ENCODE measurements around the gene PIAS4.

Gene PIAS4

GRCh38 chr19:4060621-4061177, 53.2 kb downstream of the PIAS4 start:
- no peak for DNase-seq

GRCh38 chr19:4061178-4061682, 53.7 kb downstream of the PIAS4 start:
- no peak for DNase-seq

DNA sequence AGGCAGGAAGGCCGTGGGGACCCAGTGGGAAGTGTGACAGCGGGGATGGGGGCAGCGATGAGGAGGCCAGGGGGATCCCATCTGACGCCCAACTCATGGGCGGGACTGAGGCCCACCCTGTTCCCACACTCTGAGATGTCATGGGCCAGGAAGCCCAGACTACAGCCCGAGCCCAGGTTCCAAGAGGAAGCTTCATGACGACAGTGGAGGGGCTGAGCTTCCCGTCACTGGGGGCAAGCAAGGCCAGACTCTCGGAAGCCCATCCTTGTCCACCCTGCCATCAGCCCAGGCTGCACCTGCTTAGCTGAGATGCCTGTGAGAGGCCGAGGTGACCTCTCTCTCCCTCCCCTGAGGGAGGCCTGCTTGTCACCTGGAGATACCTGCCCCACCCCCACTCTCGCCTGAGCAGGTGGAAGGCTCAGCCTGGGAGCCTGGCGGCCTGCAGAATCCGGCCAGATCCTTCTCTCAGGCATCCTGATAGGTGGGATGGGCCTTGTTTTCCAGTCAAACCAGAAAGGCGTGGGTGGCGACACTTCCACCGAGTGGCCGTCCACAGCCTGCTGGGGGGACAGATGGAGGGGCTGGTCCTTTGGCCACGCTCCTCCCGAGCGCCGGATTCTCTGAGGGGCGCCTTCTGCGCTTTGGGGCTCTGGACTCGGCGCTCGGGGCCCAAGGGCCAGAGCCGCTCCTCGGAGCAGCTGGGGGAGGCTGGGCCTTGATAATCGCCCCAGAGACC, 54.3 kb downstream of the PIAS4 start:
- no peak for DNase-seq

DNA sequence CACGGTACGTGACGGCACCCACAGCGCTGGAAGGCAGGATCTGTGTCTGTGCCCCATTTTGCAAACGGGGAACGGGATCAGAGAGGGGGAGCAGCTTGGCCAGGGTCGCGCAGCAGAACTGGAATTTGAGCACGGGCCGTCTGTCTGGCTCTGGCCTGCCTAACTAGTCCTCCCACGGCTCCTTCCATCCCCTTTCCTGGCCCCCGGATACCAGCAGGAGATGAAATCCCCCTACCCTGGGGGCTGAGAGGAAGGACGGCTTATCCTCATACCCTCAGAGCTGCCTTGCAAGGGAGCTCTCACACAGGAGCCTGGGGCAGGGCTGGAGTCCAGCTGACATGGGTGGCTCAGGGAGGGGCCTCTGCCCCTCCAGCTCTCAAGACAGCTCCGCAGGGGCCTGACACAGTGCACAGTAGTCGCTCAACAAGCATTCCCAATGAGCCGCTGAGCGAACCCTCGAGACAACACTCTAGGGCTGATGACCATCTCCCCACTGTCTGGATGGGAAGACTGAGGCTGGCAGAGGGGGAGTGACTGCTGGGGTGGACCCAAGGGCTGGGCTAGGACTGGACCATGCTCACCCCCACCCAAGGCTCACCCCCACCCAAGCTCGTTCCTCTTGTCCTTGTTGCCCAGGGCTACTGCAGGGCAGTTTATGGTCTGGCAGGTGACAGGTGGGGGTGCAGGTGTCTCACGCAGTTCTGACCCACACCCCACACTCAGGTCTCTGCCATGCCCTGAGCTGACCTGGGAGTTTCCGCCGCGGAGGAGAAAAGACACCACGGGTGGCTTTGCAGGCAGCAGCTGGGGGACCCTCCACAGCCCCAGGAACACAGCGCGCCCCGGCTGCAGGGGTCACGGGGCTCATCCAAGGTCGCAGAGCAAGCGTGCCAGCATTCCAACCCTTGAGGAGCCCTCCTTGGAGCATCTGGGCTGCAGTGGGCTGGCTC, 55.2 kb downstream of the PIAS4 start:
- no peak for DNase-seq

- no peak for DNase-seq
Observed at GRCh38 chr19:4063369-4064148, 56.0 kb downstream of the PIAS4 start.

- DNase-seq: no peak
Observed at GRCh38 chr19:4064149-4064495, 56.6 kb downstream of the PIAS4 start.

- DNase-seq: peak; percentile 36
Observed at GRCh38 chr19:4064496-4065260, 57.1 kb downstream of the PIAS4 start.

DNA sequence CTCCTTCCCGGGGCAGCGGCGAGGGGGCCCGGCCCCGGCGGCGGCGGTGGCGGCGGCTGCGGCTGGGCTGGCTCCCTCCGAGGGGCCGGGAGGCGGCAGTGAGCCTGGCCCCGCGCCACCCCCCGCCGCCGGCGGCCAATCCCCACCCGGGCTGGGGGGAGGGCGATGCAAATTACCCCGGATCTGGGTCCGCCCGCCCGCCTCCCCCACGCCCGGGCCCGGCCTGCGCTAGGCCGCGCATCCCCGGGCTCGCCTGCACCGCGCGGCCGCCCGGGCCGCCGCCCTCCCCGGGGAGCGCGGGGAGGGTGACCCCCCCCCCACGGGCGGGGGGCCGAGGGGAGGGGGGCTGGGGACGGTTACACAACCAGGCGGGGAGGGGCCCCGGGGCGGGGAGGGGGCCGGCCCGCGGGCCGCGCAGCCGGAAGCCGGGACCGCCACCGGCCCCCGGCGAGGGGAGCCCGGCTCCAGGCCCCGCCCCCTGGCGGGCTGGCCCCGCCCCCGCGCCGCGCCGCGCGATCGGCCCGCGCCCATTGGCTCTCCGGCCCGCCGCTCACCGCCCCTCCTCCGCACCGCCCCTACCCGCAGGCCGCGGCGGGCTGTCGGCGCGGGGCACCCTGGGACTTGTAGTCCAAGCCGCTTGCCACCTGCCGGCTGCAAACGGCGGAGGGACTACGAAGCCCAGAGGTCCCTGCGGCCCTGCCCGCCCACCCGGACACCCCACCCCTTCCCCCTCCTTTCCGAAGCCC, 58.1 kb downstream of the PIAS4 start:
- peak; percentile 98 for DNase-seq

- DNase-seq: no peak
Observed at GRCh38 chr19:4066176-4066606, 58.7 kb downstream of the PIAS4 start.

DNA sequence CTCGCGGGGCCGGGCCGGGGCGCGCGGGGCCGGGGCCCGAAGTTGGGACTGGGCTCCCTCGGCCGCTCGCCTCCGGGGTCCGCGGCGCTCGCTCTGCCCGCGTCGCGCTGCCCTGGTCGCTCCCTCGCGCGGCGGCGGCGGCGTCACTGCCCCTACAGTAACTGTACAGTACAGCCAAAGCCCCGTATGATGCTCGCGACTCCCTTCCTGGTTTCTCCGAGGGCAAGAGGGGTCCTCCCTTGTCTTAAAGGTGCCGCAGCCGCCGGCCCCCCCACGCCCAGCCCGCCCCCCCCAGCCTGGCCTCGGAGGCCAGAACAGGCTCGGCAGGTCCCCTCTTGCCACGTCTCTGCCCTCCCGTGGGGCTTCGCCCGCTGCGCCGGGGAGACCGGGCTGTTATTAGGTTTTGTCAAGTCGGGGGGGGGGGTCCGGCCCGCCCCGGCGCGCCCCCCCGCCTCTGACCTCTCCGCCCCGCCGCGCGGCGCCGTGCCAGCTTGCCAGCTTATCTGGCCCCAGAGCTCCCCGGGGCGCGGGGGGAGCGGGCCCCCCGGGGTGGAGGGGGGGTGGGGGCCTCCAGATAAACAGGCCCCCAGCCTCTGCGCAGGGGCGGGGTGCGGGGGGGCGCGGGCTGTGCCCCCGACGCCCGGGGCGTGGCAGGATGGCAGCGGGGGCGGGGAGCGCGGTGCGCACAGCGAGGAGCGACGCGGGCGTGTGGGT, 59.3 kb downstream of the PIAS4 start, which contains the start of gene ZBTB7A:
ZBTB7A (minus strand) TSS at position 218 of the 714 bp plus-strand sequence. CDS start 11,667 bp downstream, outside the sequence.
- peak; percentile 73 for DNase-seq

DNA sequence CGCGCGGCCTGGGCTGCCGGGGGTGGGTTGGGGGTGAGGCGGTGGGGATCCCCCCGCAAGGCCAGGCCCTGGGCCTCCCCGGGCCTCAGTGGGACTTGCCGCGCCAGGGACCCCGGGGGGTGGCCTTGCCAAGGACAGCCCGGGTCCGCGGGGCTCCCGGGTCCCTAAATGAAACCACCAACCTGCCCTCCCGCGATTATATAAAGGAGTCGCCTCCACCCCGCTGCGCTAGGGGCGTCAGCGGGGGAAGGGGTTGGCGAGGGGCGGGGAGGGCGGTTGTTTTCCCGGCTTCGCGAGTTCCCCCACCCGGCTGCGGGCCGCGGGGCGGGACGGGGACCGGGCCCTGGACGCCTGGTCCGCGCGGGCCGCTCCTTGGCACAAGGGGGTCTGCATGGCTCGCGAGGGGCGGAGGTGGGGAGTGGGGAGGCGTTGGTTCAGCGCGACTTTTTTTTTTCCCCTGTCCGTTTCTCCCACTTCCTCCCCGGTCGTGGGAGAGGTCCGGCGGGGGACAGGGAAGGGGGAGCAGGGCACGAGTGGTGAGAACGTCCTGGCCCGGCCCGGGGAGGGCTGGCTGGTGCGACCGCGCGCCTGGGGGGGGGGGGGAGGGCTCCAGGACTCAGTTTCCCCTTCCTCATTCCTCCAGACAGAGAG, 60.0 kb downstream of the PIAS4 start:
- no peak for DNase-seq

- DNase-seq: no peak
Observed at GRCh38 chr19:4068047-4068966, 60.8 kb downstream of the PIAS4 start.

DNA sequence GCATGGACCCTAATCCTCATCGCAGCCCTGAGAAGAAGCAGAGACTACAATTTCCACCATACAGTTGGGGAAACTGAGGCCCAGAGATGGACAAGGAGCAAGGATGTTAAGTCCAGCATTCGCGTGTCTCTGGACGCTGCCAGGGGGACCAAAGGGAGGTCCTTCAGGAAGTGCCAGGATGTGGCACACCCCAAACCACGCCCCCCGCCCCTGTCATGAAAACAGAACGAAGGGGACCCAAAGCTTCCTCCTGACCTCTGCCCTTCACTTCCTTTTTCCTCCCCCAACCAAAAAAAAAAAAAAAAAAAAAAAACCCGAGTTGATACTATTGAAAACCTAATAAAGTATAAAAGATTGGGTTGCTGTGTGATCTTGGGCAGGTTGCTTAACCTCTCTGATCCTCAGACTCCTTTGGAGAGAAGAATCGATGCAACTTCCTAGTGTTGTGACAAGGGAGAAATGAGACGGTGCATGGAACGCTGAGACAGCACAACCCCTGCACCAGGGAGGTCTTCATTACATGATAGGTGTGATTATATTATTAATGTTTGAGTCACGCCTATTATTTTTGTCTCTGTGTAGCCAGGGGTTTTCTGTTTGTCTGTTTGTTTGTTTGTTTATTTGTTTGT, 61.9 kb downstream of the PIAS4 start:
- no peak for DNase-seq

GRCh38 chr19:4071610-4072009, 64.1 kb downstream of the PIAS4 start:
- DNase-seq: no peak

GRCh38 chr19:4075373-4075772, 67.8 kb downstream of the PIAS4 start:
- DNase-seq: no peak

GRCh38 chr19:4077007-4077374, 69.5 kb downstream of the PIAS4 start:
- DNase-seq: no peak

GRCh38 chr19:4077800-4078684, 70.5 kb downstream of the PIAS4 start:
- peak; percentile 30 for DNase-seq

Measured in fibroblast of skin of right quadriceps (primary cell).